Activated T-helper 1 cell treated with anti-CD3 and anti-CD28 coated beads, Interleukin-12 subunit alpha, Interleukin-12 subunit beta, Interleukin-2, Interleukin-4 antibody, amounts not matched to agents 30 ng/mL and 10 ng/mL and 1 ng/mL, durations not matched to agents 14 hours and 24 hours and 36 hours (primary cell): ENCODE results near the gene ASXL2. TPM values are rescaled to one million over a fixed set of nuclear protein-coding genes. Genes with fewer than 3 reads are reported as not detected.

ENCODE experiments used
- DNase-seq: peaks from one replicate; pipeline ENCODE4 v3.0.0; 2021; ENCODE audit warnings: low spot score
- H3K27ac Mint-ChIP-seq: one replicate; pipeline ENCODE4 v1.8.0; 2021; ENCODE audit warnings: mild to moderate bottlenecking, mixed read lengths
- H3K27me3 Mint-ChIP-seq: one replicate; pipeline ENCODE4 v1.8.0; 2022; ENCODE audit warnings: mild to moderate bottlenecking, moderate library complexity, mixed read lengths; ENCODE audit not compliant: insufficient read depth
- H3K36me3 Mint-ChIP-seq: one replicate; pipeline ENCODE4 v1.8.0; 2021; ENCODE audit warnings: low read depth, mixed read lengths
- H3K4me1 Mint-ChIP-seq: one replicate; pipeline ENCODE4 v1.8.0; 2021; ENCODE audit warnings: low read depth, mixed read lengths
- H3K4me3 Mint-ChIP-seq: one replicate; pipeline ENCODE4 v1.8.0; 2021; ENCODE audit warnings: mild to moderate bottlenecking, moderate library complexity, mixed read lengths
- H3K9me3 Mint-ChIP-seq: one replicate; pipeline ENCODE4 v1.8.0; 2021; ENCODE audit warnings: mixed read lengths
- intact Hi-C: fragments of 100-400 bp; cut with micrococcal nuclease; formaldehyde crosslinking; loops from one replicate; pipeline ENCODE4 v1.15.1; 2024
- total RNA-seq: library from RNA; stranded (reverse); gene quantifications from 2 replicates; pipeline ENCODE4 v1.2.3, GENCODE V29; 2022

The ASXL2 gene
- total RNA-seq, 1 donor from 2014 or later, result 48.9 TPM

- Mint-ChIP-seq H3K4me1 (peaks cover 17% of the 10 kb centered on the region), H3K4me3 (no peak overlapping the region), H3K9me3 (no peaks in the 10 kb centered on the region), H3K27ac (no peak overlapping the region), H3K36me3 (peaks cover 47% of the 10 kb centered on the region), H3K27me3 (no peaks in the 10 kb centered on the region)
- intact Hi-C loops, result no loop called here
- DNase-seq, result no peak
Measured at GRCh38 chr2:25758348-25758747, 119.9 kb downstream of the ASXL2 start.

- no peak overlapping the region for H3K4me3 Mint-ChIP-seq
- no peak overlapping the region for H3K27ac Mint-ChIP-seq
- peaks cover 20% of the 10 kb centered on the region for H3K4me1 Mint-ChIP-seq
- no peaks in the 10 kb centered on the region for H3K27me3 Mint-ChIP-seq
- no peak for DNase-seq
- peaks cover 48% of the 10 kb centered on the region for H3K36me3 Mint-ChIP-seq
- intact Hi-C loops, result no loop called here
- no peaks in the 10 kb centered on the region for H3K9me3 Mint-ChIP-seq
Measured at GRCh38 chr2:25757906-25758305, 120.4 kb downstream of the ASXL2 start.

GRCh38 chr2:25756536-25756935 is 121.8 kb downstream of the ASXL2 start:
- DNase-seq, result no peak
- H3K4me1 Mint-ChIP-seq, result peaks cover 20% of the 10 kb centered on the region
- no peak overlapping the region for H3K27ac Mint-ChIP-seq
- intact Hi-C loops, result no loop called here
- no peaks in the 10 kb centered on the region for H3K9me3 Mint-ChIP-seq
- H3K27me3 Mint-ChIP-seq, result no peaks in the 10 kb centered on the region
- H3K4me3 Mint-ChIP-seq, result no peak overlapping the region
- H3K36me3 Mint-ChIP-seq, result peaks cover 51% of the 10 kb centered on the region

GRCh38 chr2:25749676-25750075 is 128.6 kb downstream of the ASXL2 start:
- intact Hi-C loops, result loop anchor here (5.0 kb wide), 1 partner anchor 48 kb away; no protein-coding TSS in a partner anchor
- Mint-ChIP-seq H3K9me3 (no peaks in the 10 kb centered on the region), H3K4me3 (no peak overlapping the region), H3K4me1 (peaks cover 33% of the 10 kb centered on the region), H3K27me3 (no peaks in the 10 kb centered on the region), H3K36me3 (peaks cover 51% of the 10 kb centered on the region), H3K27ac (peak overlapping the region; percentile 2)
- DNase-seq, result no peak

- H3K4me1 Mint-ChIP-seq, result peaks cover 29% of the 10 kb centered on the region
- no peak overlapping the region for H3K27ac Mint-ChIP-seq
- intact Hi-C loops, result no loop called here
- peaks cover 33% of the 10 kb centered on the region for H3K36me3 Mint-ChIP-seq
- H3K9me3 Mint-ChIP-seq, result no peaks in the 10 kb centered on the region
- H3K27me3 Mint-ChIP-seq, result no peaks in the 10 kb centered on the region
- no peak for DNase-seq
- H3K4me3 Mint-ChIP-seq, result no peak overlapping the region
Measured at GRCh38 chr2:25744055-25744454, 134.2 kb downstream of the ASXL2 start.

- no peaks in the 10 kb centered on the region for H3K27me3 Mint-ChIP-seq
- peak overlapping the region; percentile 20 for H3K4me3 Mint-ChIP-seq
- H3K27ac Mint-ChIP-seq, result peak overlapping the region; percentile 84
- peaks cover 29% of the 10 kb centered on the region for H3K36me3 Mint-ChIP-seq
- no peak for DNase-seq
- intact Hi-C loops, result no loop called here
- no peaks in the 10 kb centered on the region for H3K9me3 Mint-ChIP-seq
- peaks cover 26% of the 10 kb centered on the region for H3K4me1 Mint-ChIP-seq
Measured at GRCh38 chr2:25743132-25743830, 135.0 kb downstream of the ASXL2 start.

- peaks cover 26% of the 10 kb centered on the region for H3K4me1 Mint-ChIP-seq
- H3K4me3 Mint-ChIP-seq, result no peak overlapping the region
- no peaks in the 10 kb centered on the region for H3K27me3 Mint-ChIP-seq
- intact Hi-C loops, result no loop called here
- no peaks in the 10 kb centered on the region for H3K9me3 Mint-ChIP-seq
- DNase-seq, result no peak
- H3K36me3 Mint-ChIP-seq, result peaks cover 29% of the 10 kb centered on the region
- H3K27ac Mint-ChIP-seq, result no peak overlapping the region
Measured at GRCh38 chr2:25742501-25742900, 135.8 kb downstream of the ASXL2 start.

DNA sequence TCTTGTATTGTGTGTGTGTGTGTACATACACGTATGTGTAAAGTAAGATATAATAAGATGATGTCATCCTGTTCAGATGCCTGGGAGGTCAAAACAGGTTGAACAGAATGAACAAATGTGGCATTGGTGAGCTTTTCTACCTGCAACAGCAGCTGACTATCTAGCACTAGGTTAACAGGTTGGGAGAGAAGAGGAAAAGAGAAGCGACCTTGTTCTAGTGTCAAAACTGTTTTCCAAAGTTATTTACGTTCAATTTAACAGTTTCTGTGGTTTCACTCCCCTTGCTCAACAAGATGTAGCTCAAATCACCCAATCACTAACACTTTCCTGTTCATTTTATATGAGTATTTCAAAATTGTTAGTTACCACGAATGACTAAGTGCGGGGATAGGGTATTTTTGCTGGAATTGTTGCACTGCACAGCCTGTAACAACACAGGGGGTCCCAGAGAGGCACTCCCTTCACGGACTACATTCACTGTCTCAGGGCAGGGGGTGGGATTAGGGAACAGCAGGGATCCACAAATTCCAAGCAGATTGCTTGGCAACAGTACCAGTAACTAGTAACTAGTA is 137.4 kb downstream of the ASXL2 start:
- Mint-ChIP-seq H3K9me3 (no peaks in the 10 kb centered on the region), H3K36me3 (peaks cover 31% of the 10 kb centered on the region), H3K27me3 (no peaks in the 10 kb centered on the region), H3K4me3 (no peak overlapping the region), H3K27ac (no peak overlapping the region), H3K4me1 (peaks cover 26% of the 10 kb centered on the region)
- no peak for DNase-seq
- intact Hi-C loops, result no loop called here

- no peak for DNase-seq
- H3K36me3 Mint-ChIP-seq, result peaks cover 31% of the 10 kb centered on the region
- no peak overlapping the region for H3K4me3 Mint-ChIP-seq
- no peaks in the 10 kb centered on the region for H3K27me3 Mint-ChIP-seq
- no peaks in the 10 kb centered on the region for H3K9me3 Mint-ChIP-seq
- intact Hi-C loops, result no loop called here
- no peak overlapping the region for H3K27ac Mint-ChIP-seq
- peaks cover 17% of the 10 kb centered on the region for H3K4me1 Mint-ChIP-seq
Measured at GRCh38 chr2:25738383-25739343, 139.6 kb downstream of the ASXL2 start.

- DNase-seq, result no peak
- Mint-ChIP-seq H3K27ac (no peak overlapping the region), H3K36me3 (peaks cover 19% of the 10 kb centered on the region), H3K4me3 (no peak overlapping the region), H3K9me3 (no peaks in the 10 kb centered on the region), H3K4me1 (peaks cover 8% of the 10 kb centered on the region), H3K27me3 (no peaks in the 10 kb centered on the region)
- intact Hi-C loops, result no loop called here
Measured at GRCh38 chr2:25736899-25737515, 141.3 kb downstream of the ASXL2 start.

DNA sequence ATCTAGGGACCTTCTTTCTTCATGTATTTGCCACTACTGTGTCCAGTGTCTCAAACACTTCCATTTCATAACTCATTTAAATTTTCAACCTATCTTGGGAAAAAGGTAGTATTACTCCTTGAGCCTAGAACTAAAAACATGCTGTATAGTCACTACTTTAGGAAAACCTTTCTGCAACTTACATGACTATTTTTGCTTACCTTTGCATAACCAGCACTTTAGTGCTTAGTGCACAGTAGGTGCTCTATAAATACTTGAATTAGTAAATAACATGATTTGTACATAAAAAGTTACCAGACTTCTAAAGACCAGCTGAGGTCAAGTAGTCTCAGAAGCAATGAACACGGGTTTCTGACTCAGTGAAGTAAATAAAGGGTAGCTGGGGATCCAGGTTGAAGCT is 142.5 kb downstream of the ASXL2 start:
- intact Hi-C loops, result no loop called here
- peaks cover 17% of the 10 kb centered on the region for H3K36me3 Mint-ChIP-seq
- H3K9me3 Mint-ChIP-seq, result no peaks in the 10 kb centered on the region
- H3K27me3 Mint-ChIP-seq, result no peaks in the 10 kb centered on the region
- H3K4me3 Mint-ChIP-seq, result no peak overlapping the region
- no peak for DNase-seq
- H3K27ac Mint-ChIP-seq, result no peak overlapping the region
- peaks cover 4% of the 10 kb centered on the region for H3K4me1 Mint-ChIP-seq

- H3K9me3 Mint-ChIP-seq, result no peaks in the 10 kb centered on the region
- H3K4me1 Mint-ChIP-seq, result no peaks in the 10 kb centered on the region
- peaks cover 2% of the 10 kb centered on the region for H3K27me3 Mint-ChIP-seq
- no peak overlapping the region for H3K27ac Mint-ChIP-seq
- no peak for DNase-seq
- intact Hi-C loops, result no loop called here
- no peaks in the 10 kb centered on the region for H3K36me3 Mint-ChIP-seq
- H3K4me3 Mint-ChIP-seq, result no peak overlapping the region
Measured at GRCh38 chr2:25728559-25728958, 149.7 kb downstream of the ASXL2 start.
